Measurements from ENCODE around the gene SLAMF1.

The SLAMF1 gene

DNA sequence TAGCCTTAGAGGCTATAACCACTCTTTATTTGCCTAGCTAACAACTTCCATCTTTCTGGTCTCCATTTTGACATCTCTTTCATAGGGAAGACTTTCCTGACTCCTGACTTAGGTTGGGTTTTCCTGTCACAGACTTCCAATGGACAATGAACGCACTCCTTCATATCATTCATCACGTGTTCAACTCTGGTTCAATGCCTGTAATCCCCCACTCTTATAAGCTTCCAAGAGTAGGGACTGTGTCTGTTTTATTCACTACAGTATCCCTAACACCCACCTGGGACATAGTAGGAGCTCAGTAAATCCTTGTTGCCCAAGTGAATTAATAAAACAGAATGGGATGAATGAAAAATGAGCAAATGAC lies 4.6 kb downstream of the SLAMF1 start:
- Histone ChIP-seq H3K14ac (ENCODE audit: low read length in 2 of 2) (no peak overlapping the region), H3K79me1 (replicated peaks; ENCODE audit: low read length, poor library complexity, severe bottlenecking) (no peaks in the 10 kb centered on the region), H2AK5ac (ENCODE audit: low read length, severe bottlenecking) (no peak overlapping the region), H4K8ac (ENCODE audit: low read length) (no peak overlapping the region), H3K4ac (ENCODE audit: low read depth in 1 of 2, low read length in 2 of 2) (no peak overlapping the region), H2BK120ac (ENCODE audit: low read depth, low read length) (no peak overlapping the region), H3K23ac (ENCODE audit: low read length in 2 of 2) (no peak overlapping the region), H3K4me1 (ENCODE audit: control insufficient read depth, insufficient read depth, low read depth, low read length) (peaks cover 1% of the 10 kb centered on the region), H2BK5ac (ENCODE audit: low read depth, low read length, poor library complexity, severe bottlenecking) (no peak overlapping the region), H2BK12ac (ENCODE audit: low read length in 2 of 2) (no peak overlapping the region), H3K9ac (ENCODE audit: low read length) (no peak overlapping the region), H2BK15ac (ENCODE audit: low read depth, poor library complexity, severe bottlenecking) (no peak overlapping the region), H3K4me2 (ENCODE audit: low read length, poor library complexity, severe bottlenecking) (no peak overlapping the region), H3K27ac (ENCODE audit: low read length, poor library complexity, severe bottlenecking) (no peak overlapping the region), H3K4me3 (ENCODE audit: insufficient read depth in 1 of 2, low read depth in 1 of 2, low read length in 2 of 2) (no peak overlapping the region), H3K18ac (ENCODE audit: low read depth in 1 of 2, low read length in 2 of 2) (no peak overlapping the region), H4K91ac (ENCODE audit: low read length) (no peak overlapping the region), H3K27me3 (ENCODE audit: control insufficient read depth in 1 of 2, insufficient read depth in 1 of 2, low read length in 2 of 2) (peaks cover 3 to 25% of the 10 kb centered on the region in 2 experiments), H3K36me3 (ENCODE audit: control insufficient read depth in 1 of 2, insufficient read depth in 2 of 2, low read depth in 1 of 2, low read length in 2 of 2) (no peaks in the 10 kb centered on the region), H2AFZ (ENCODE audit: low read depth, low read length) (no peak overlapping the region), H3K9me3 (ENCODE audit: control insufficient read depth, low read length) (no peaks in the 10 kb centered on the region)
- 100% methylated on average over 2 of the region's 2 CpGs for WGBS
- no peak for DNase-seq

DNA sequence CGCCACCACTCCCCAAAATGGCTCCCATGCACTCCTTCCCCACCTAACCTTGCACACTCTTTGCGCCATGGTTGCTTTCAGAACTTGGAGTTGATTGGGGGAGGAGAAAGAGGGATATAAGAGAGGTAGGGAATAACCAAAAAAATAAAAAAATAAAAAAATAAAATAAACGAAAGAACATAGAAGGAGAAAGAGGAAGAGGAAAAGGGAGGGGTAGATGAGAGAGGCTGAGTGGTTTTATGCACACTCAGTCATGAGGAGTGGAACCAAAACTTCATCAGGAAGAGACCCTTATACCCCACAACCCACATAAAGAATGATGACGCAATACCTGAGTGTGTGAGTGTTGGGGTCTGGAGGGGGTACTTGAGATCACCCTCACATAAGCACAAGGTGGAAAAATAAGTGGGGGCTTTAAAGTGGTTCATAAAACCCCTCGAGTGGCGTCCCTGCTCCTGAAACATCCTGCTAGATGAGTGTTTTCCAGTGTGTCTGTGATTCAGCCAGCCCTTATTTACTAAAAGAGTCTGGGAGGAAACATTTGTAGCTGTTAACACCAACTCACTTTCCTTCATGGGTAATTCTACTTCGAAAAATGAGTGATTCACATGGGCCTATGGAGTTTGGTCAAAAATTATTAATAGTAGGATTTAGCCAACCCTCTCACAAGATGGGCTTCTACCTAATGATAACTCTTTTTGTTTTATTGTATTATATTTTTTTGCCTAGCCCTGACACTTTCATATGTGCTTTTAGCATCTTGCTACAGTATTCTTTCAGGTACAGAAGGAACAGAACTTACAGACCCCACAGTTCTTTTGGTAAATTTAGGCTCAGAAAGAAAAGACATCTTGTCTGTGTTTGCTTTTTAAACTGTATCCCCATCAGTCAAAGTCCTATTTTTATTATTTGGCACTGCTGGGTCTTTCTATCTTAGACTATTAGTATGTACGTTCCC lies 5.2 kb downstream of the SLAMF1 start:
- Histone ChIP-seq H3K79me1 (replicated peaks; ENCODE audit: low read length, poor library complexity, severe bottlenecking) (no peaks in the 10 kb centered on the region), H3K4ac (ENCODE audit: low read depth in 1 of 2, low read length in 2 of 2) (no peak overlapping the region), H4K91ac (ENCODE audit: low read length) (no peak overlapping the region), H3K4me1 (ENCODE audit: control insufficient read depth, insufficient read depth, low read depth, low read length) (peaks cover 1% of the 10 kb centered on the region), H4K8ac (ENCODE audit: low read length) (no peak overlapping the region), H2AFZ (ENCODE audit: low read depth, low read length) (no peak overlapping the region), H3K27me3 (ENCODE audit: control insufficient read depth in 1 of 2, insufficient read depth in 1 of 2, low read length in 2 of 2) (peaks cover 3 to 19% of the 10 kb centered on the region in 2 experiments), H3K23ac (ENCODE audit: low read length in 2 of 2) (no peak overlapping the region), H2AK5ac (ENCODE audit: low read length, severe bottlenecking) (no peak overlapping the region), H3K14ac (ENCODE audit: low read length in 2 of 2) (no peak overlapping the region), H3K27ac (ENCODE audit: low read length, poor library complexity, severe bottlenecking) (no peak overlapping the region), H2BK120ac (ENCODE audit: low read depth, low read length) (peak overlapping the region; percentile 64), H3K4me3 (ENCODE audit: insufficient read depth in 1 of 2, low read depth in 1 of 2, low read length in 2 of 2) (no peak overlapping the region), H2BK12ac (ENCODE audit: low read length in 2 of 2) (no peak overlapping the region), H2BK5ac (ENCODE audit: low read depth, low read length, poor library complexity, severe bottlenecking) (no peak overlapping the region), H3K9me3 (ENCODE audit: control insufficient read depth, low read length) (no peaks in the 10 kb centered on the region), H3K4me2 (ENCODE audit: low read length, poor library complexity, severe bottlenecking) (no peak overlapping the region), H3K9ac (ENCODE audit: low read length) (no peak overlapping the region), H2BK15ac (ENCODE audit: low read depth, poor library complexity, severe bottlenecking) (no peak overlapping the region), H3K36me3 (ENCODE audit: control insufficient read depth in 1 of 2, insufficient read depth in 2 of 2, low read depth in 1 of 2, low read length in 2 of 2) (no peaks in the 10 kb centered on the region), H3K18ac (ENCODE audit: low read depth in 1 of 2, low read length in 2 of 2) (no peak overlapping the region)
- no peak for DNase-seq
- 55% methylated on average over 4 of the region's 8 CpGs for WGBS

DNA sequence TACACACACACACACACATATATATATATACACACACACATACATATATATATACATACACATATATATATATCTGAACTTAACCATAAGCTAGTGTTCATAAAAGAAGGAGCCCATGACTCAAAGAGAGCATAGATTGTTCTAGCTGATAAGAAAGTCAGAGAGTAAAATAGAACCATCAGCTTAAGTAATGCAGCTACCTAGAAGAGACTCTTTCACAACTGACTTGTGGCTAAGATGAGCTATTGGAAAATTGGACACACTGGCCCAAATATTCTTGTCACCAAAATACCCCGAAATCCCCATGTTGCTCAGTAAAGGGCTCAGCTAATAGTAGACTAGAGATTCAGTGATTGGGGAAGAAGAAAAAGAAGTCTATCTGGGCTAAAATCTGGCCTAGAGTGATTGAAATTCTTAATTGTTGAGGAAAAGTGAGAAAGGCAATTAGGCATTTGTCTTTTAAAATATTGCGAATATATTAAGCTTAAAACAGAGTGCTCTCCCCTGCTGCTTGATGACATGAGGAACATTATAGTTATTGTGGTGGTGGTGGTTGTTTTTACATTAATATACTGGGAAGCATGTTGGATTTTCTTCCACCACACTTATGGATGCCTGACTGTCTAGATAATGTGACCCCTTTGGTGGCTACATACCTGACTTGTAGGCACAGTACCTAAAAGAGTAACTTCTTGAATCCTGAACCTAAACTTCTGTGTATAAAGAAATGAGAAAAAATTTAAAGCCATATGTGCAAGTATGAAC lies 6.3 kb downstream of the SLAMF1 start:
- Histone ChIP-seq H3K79me1 (replicated peaks; ENCODE audit: low read length, poor library complexity, severe bottlenecking) (no peaks in the 10 kb centered on the region), H3K14ac (ENCODE audit: low read length in 2 of 2) (no peak overlapping the region), H3K4me3 (ENCODE audit: insufficient read depth in 1 of 2, low read depth in 1 of 2, low read length in 2 of 2) (no peak overlapping the region), H3K23ac (ENCODE audit: low read length in 2 of 2) (no peak overlapping the region), H2BK5ac (ENCODE audit: low read depth, low read length, poor library complexity, severe bottlenecking) (no peak overlapping the region), H3K18ac (ENCODE audit: low read depth in 1 of 2, low read length in 2 of 2) (no peak overlapping the region), H4K91ac (ENCODE audit: low read length) (no peak overlapping the region), H4K8ac (ENCODE audit: low read length) (no peak overlapping the region), H3K4me1 (ENCODE audit: control insufficient read depth, insufficient read depth, low read depth, low read length) (peaks cover 1% of the 10 kb centered on the region), H2BK12ac (ENCODE audit: low read length in 2 of 2) (no peak overlapping the region), H3K27ac (ENCODE audit: low read length, poor library complexity, severe bottlenecking) (no peak overlapping the region), H2AK5ac (ENCODE audit: low read length, severe bottlenecking) (no peak overlapping the region), H3K27me3 (ENCODE audit: control insufficient read depth in 1 of 2, insufficient read depth in 1 of 2, low read length in 2 of 2) (peaks cover 3 to 8% of the 10 kb centered on the region in 2 experiments), H3K4ac (ENCODE audit: low read depth in 1 of 2, low read length in 2 of 2) (no peak overlapping the region), H2BK120ac (ENCODE audit: low read depth, low read length) (no peak overlapping the region), H3K4me2 (ENCODE audit: low read length, poor library complexity, severe bottlenecking) (no peak overlapping the region), H3K9me3 (ENCODE audit: control insufficient read depth, low read length) (no peaks in the 10 kb centered on the region), H2BK15ac (ENCODE audit: low read depth, poor library complexity, severe bottlenecking) (no peak overlapping the region), H3K36me3 (ENCODE audit: control insufficient read depth in 1 of 2, insufficient read depth in 2 of 2, low read depth in 1 of 2, low read length in 2 of 2) (no peaks in the 10 kb centered on the region), H2AFZ (ENCODE audit: low read depth, low read length) (no peak overlapping the region), H3K9ac (ENCODE audit: low read length) (no peak overlapping the region)
- WGBS = 92% methylated on average over 2 of the region's 2 CpGs
- peak; percentile 62 for DNase-seq

DNA sequence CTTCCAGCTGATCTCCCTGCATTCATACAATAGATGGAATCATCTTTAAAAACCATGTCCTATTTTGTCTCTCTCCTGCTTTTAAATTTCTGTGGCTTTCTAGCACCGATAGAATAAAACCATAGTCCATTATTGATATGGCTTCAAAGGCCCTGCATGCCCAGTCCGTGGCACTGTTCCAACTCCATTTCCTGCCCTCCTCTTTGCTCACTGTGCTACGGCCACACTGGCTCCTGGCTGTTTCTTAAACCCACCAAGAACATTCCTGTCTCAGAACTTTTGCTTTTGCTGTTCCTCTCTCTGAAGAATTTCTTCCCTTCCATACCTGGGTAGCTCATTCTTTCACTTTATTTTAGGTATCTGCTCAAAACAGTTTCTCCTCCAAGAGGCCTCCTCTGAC lies 7.2 kb downstream of the SLAMF1 start:
- Histone ChIP-seq H3K27ac (ENCODE audit: low read length, poor library complexity, severe bottlenecking) (no peak overlapping the region), H2BK120ac (ENCODE audit: low read depth, low read length) (no peak overlapping the region), H2AFZ (ENCODE audit: low read depth, low read length) (no peak overlapping the region), H3K4me1 (ENCODE audit: control insufficient read depth, insufficient read depth, low read depth, low read length) (peaks cover 1% of the 10 kb centered on the region), H2BK15ac (ENCODE audit: low read depth, poor library complexity, severe bottlenecking) (no peak overlapping the region), H3K14ac (ENCODE audit: low read length in 2 of 2) (no peak overlapping the region), H3K27me3 (ENCODE audit: control insufficient read depth in 1 of 2, insufficient read depth in 1 of 2, low read length in 2 of 2) (peaks cover 3 to 4% of the 10 kb centered on the region in 2 experiments), H3K36me3 (ENCODE audit: control insufficient read depth in 1 of 2, insufficient read depth in 2 of 2, low read depth in 1 of 2, low read length in 2 of 2) (no peaks in the 10 kb centered on the region), H3K23ac (ENCODE audit: low read length in 2 of 2) (no peak overlapping the region), H3K9ac (ENCODE audit: low read length) (no peak overlapping the region), H4K91ac (ENCODE audit: low read length) (no peak overlapping the region), H2AK5ac (ENCODE audit: low read length, severe bottlenecking) (no peak overlapping the region), H3K4me3 (ENCODE audit: insufficient read depth in 1 of 2, low read depth in 1 of 2, low read length in 2 of 2) (no peak overlapping the region), H3K79me1 (replicated peaks; ENCODE audit: low read length, poor library complexity, severe bottlenecking) (no peaks in the 10 kb centered on the region), H3K9me3 (ENCODE audit: control insufficient read depth, low read length) (no peaks in the 10 kb centered on the region), H3K18ac (ENCODE audit: low read depth in 1 of 2, low read length in 2 of 2) (peak overlapping the region in 1 of 2 experiments; percentile 48), H3K4me2 (ENCODE audit: low read length, poor library complexity, severe bottlenecking) (no peak overlapping the region), H4K8ac (ENCODE audit: low read length) (peak overlapping the region; percentile 82), H2BK5ac (ENCODE audit: low read depth, low read length, poor library complexity, severe bottlenecking) (peak overlapping the region; percentile 0), H2BK12ac (ENCODE audit: low read length in 2 of 2) (peak overlapping the region in 1 of 2 experiments; percentile 94), H3K4ac (ENCODE audit: low read depth in 1 of 2, low read length in 2 of 2) (peak overlapping the region in 1 of 2 experiments; percentile 19)
- 47% methylated on average over 3 of the region's 3 CpGs for WGBS
- no peak for DNase-seq

Data from mesenchymal stem cell (in vitro differentiated cells and primary cell).